Measurements from ENCODE around the gene PDCD10.

DNA sequence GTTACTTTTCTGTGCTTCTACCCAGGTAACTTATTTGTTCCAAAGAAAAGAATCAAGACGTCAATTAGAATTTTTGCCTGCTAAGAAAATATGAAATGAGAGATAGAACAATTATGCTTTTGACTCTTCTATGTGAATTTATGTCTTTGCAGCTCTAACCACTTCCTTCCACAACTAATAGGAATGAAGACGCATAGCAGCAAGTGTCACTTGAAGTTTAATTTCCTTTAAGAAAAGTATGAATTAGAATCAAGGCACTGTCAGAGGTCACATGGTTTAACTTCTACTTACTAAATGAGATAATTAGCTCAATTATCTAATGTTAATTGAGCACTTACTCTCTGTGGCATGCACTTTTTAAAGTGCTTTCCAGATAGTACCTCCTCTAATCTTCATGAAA lies 84.2 kb downstream of the PDCD10 start:
- TF ChIP-seq, protein P1, sequence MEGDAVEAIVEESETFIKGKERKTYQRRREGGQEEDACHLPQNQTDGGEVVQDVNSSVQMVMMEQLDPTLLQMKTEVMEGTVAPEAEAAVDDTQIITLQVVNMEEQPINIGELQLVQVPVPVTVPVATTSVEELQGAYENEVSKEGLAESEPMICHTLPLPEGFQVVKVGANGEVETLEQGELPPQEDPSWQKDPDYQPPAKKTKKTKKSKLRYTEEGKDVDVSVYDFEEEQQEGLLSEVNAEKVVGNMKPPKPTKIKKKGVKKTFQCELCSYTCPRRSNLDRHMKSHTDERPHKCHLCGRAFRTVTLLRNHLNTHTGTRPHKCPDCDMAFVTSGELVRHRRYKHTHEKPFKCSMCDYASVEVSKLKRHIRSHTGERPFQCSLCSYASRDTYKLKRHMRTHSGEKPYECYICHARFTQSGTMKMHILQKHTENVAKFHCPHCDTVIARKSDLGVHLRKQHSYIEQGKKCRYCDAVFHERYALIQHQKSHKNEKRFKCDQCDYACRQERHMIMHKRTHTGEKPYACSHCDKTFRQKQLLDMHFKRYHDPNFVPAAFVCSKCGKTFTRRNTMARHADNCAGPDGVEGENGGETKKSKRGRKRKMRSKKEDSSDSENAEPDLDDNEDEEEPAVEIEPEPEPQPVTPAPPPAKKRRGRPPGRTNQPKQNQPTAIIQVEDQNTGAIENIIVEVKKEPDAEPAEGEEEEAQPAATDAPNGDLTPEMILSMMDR (conservative IDR thresholded peaks at IDR 0.05) = no peak
- TF ChIP-seq EZH2 (IDR thresholded peaks at IDR 0.05; ENCODE audit: low read depth) = no peak
